ENCODE data around the gene NANOG. TPM values are rescaled to one million over a fixed set of nuclear protein-coding genes. Genes with fewer than 3 reads are reported as not detected.
"Not testable (repeated sequence)": the region's sequence is repeated elsewhere in the genome, so short reads cannot be mapped to it uniquely, and the experiment has no call there.

NANOG gene
- total RNA-seq, 2 donors from 2014 or later: 0.27 to 0.35 TPM

- Histone ChIP-seq H3K4me3 (no peak overlapping the region), H3K27me3 (replicated peaks; ENCODE audit: insufficient read depth) (no peaks in the 10 kb centered on the region), H3K9me3 (no peaks in the 10 kb centered on the region), H3K27ac (no peak overlapping the region), H3K4me1 (ENCODE audit: control insufficient read depth in 1 of 2, low read depth in 2 of 2) (no peaks in the 10 kb centered on the region), H3K36me3 (no peaks in the 10 kb centered on the region)
- DNase-seq (ENCODE audit: low spot score) (no peak), ATAC-seq (ENCODE audit: insufficient number of reproducible peaks, low FRiP score, low read depth) (no peak)
- no peak for TF ChIP-seq CTCF (IDR thresholded peaks at IDR 0.05)
Measured at GRCh38 chr12:7784701-7785100, 4.5 kb upstream of the NANOG start.

GRCh38 chr12:7787574-7788293, 1.5 kb upstream of the NANOG start:
- no peak for ATAC-seq (ENCODE audit: insufficient number of reproducible peaks, low FRiP score, low read depth)
- Histone ChIP-seq H3K4me3 (no peak overlapping the region), H3K9me3 (no peaks in the 10 kb centered on the region), H3K36me3 (no peaks in the 10 kb centered on the region), H3K27ac (no peak overlapping the region), H3K4me1 (ENCODE audit: control insufficient read depth in 1 of 2, low read depth in 2 of 2) (no peaks in the 10 kb centered on the region), H3K27me3 (replicated peaks; ENCODE audit: insufficient read depth) (no peaks in the 10 kb centered on the region)
- no peak for TF ChIP-seq CTCF (IDR thresholded peaks at IDR 0.05)
- no peak for DNase-seq (ENCODE audit: low spot score)

GRCh38 chr12:7788294-7788660, 925 bp upstream of the NANOG start:
- no peak for TF ChIP-seq CTCF (IDR thresholded peaks at IDR 0.05)

GRCh38 chr12:7793211-7793610, 4.0 kb downstream of the NANOG start:
- Histone ChIP-seq H3K36me3 (no peaks in the 10 kb centered on the region), H3K27ac (no peak overlapping the region)
- ATAC-seq (ENCODE audit: insufficient number of reproducible peaks, low FRiP score, low read depth): no peak

More at GRCh38 chr12:7788294-7788660, 925 bp upstream of the NANOG start:
- H3K4me1 ChIP-seq (ENCODE audit: control insufficient read depth in 1 of 2, low read depth in 2 of 2): no peaks in the 10 kb centered on the region
- H3K27me3 ChIP-seq (replicated peaks; ENCODE audit: insufficient read depth): no peaks in the 10 kb centered on the region
- H3K4me3 ChIP-seq: no peak overlapping the region
- ATAC-seq (ENCODE audit: insufficient number of reproducible peaks, low FRiP score, low read depth) (no peak), DNase-seq (ENCODE audit: low spot score) (no peak)
- no peaks in the 10 kb centered on the region for H3K9me3 ChIP-seq
- no peak overlapping the region for H3K27ac ChIP-seq
- H3K36me3 ChIP-seq: no peaks in the 10 kb centered on the region

GRCh38 chr12:7797269-7797668, 8.1 kb downstream of the NANOG start:
- not testable (repeated sequence) for H3K27ac ChIP-seq; H3K4me3 ChIP-seq; H3K36me3 ChIP-seq; H3K9me3 ChIP-seq; DNase-seq (ENCODE audit: low spot score); ATAC-seq (ENCODE audit: insufficient number of reproducible peaks, low FRiP score, low read depth); H3K27me3 ChIP-seq (replicated peaks; ENCODE audit: insufficient read depth); H3K4me1 ChIP-seq (ENCODE audit: control insufficient read depth in 1 of 2, low read depth in 2 of 2)

More at GRCh38 chr12:7793211-7793610, 4.0 kb downstream of the NANOG start:
- Histone ChIP-seq H3K4me1 (ENCODE audit: control insufficient read depth in 1 of 2, low read depth in 2 of 2) (no peaks in the 10 kb centered on the region), H3K4me3 (no peak overlapping the region), H3K27me3 (replicated peaks; ENCODE audit: insufficient read depth) (no peaks in the 10 kb centered on the region), H3K9me3 (no peaks in the 10 kb centered on the region)
- no peak for TF ChIP-seq CTCF (IDR thresholded peaks at IDR 0.05)
- DNase-seq (ENCODE audit: low spot score): no peak
